Activated CD8-positive, alpha-beta memory T cell treated with anti-CD3 and anti-CD28 coated beads for 24 hours (primary cell): ENCODE data around the gene RAB30.

ENCODE experiments used
- DNase-seq: peaks from one replicate; pipeline ENCODE4 v3.0.0-alpha.2; 2020

Gene RAB30

GRCh38 chr11:83007909-83008580 is 63.7 kb downstream of the RAB30 start:
- no peak for DNase-seq

GRCh38 chr11:83007477-83007876 is 64.2 kb downstream of the RAB30 start:
- DNase-seq: no peak

- DNase-seq: no peak
These were observed 64.8 kb downstream of the RAB30 start for GRCh38 chr11:83006877-83007330.

GRCh38 chr11:83004746-83005556 is 66.7 kb downstream of the RAB30 start:
- no peak for DNase-seq

GRCh38 chr11:83002522-83002921 is 69.2 kb downstream of the RAB30 start:
- no peak for DNase-seq

- DNase-seq: no peak
These were observed 69.6 kb downstream of the RAB30 start for GRCh38 chr11:83002053-83002452.

- no peak for DNase-seq
These were observed 71.3 kb downstream of the RAB30 start for GRCh38 chr11:83000381-83000780.

GRCh38 chr11:82999232-82999631 is 72.5 kb downstream of the RAB30 start:
- DNase-seq: no peak

- DNase-seq: no peak
These were observed 73.0 kb downstream of the RAB30 start for GRCh38 chr11:82998697-82999096.

- DNase-seq: no peak
These were observed 74.6 kb downstream of the RAB30 start for GRCh38 chr11:82996966-82997606.

- DNase-seq: no peak
These were observed 75.8 kb downstream of the RAB30 start for GRCh38 chr11:82995754-82996398.

- DNase-seq: no peak
These were observed 76.5 kb downstream of the RAB30 start for GRCh38 chr11:82995235-82995634.

GRCh38 chr11:82994604-82995230 is 77.0 kb downstream of the RAB30 start:
- no peak for DNase-seq

- no peak for DNase-seq
These were observed 79.5 kb downstream of the RAB30 start for GRCh38 chr11:82992223-82992622.

GRCh38 chr11:82989628-82990404 is 81.9 kb downstream of the RAB30 start:
- DNase-seq: no peak

GRCh38 chr11:82988936-82989627 is 82.6 kb downstream of the RAB30 start:
- no peak for DNase-seq

GRCh38 chr11:82987997-82988396 is 83.7 kb downstream of the RAB30 start:
- DNase-seq: no peak

- DNase-seq: no peak
These were observed 85.3 kb downstream of the RAB30 start for GRCh38 chr11:82986446-82986845.

GRCh38 chr11:82981852-82982251 is 89.8 kb downstream of the RAB30 start:
- no peak for DNase-seq

GRCh38 chr11:82980947-82981346 is 90.8 kb downstream of the RAB30 start:
- no peak for DNase-seq

- no peak for DNase-seq
These were observed 91.4 kb downstream of the RAB30 start for GRCh38 chr11:82980292-82980691.
